RWPE1 (cell line): ENCODE measurements around the gene MET.

Experiments
- CTCF ChIA-PET: fragments of 350-600 bp; sonication (Branson Sonifier 250); formaldehyde crosslinking; extraction: SDS; loops from one replicate; lab custom pipeline; 2021; lab: Yijun Ruan, JAX
- POLR2A ChIA-PET: fragments of 400-600 bp; formaldehyde crosslinking; extraction: SDS; loops from one replicate; lab custom pipeline; 2020; ENCODE audit warnings: antibody characterized with exemption; ENCODE audit not compliant: low non-redundant PET; lab: Yijun Ruan, JAX
- DNase-seq: peaks from one replicate; pipeline ENCODE4 v3.0.0; 2012; ENCODE audit warnings: low spot score
- H3K27ac ChIP-seq: fragments of 450-650 bp; 2 replicates; pipeline ENCODE4 v1.5.1; 2017
- CTCF ChIP-seq: fragments of 450-650 bp; conservative IDR thresholded peaks from 2 replicates; pipeline ENCODE4 v1.5.1; 2017; ENCODE audit warnings: low read depth, mild to moderate bottlenecking

The MET gene

GRCh38 chr7:116802144-116802745 lies 130.2 kb downstream of the MET start:
- ChIA-PET CTCF (no interaction called here), POLR2A (no interaction called here)
- DNase-seq = no peak
- peak overlapping the region; percentile 37; the same call in 1 of the 2 replicates for H3K27ac ChIP-seq
- TF ChIP-seq CTCF = no peak

- CTCF ChIA-PET = interaction anchor here (0.5 to 1.7 kb wide), 6 partner anchors 131 to 765 kb away, joined by 3 to 5 read pairs (median 4); partner anchors contain the start of gene MET
- TF ChIP-seq CTCF = peak; percentile 49
- POLR2A ChIA-PET = no interaction called here
- no peak overlapping the region for H3K27ac ChIP-seq
- peak; percentile 41 for DNase-seq
Measured at GRCh38 chr7:116802746-116803152, 130.8 kb downstream of the MET start.

GRCh38 chr7:116804471-116804870 lies 132.5 kb downstream of the MET start:
- no peak overlapping the region for H3K27ac ChIP-seq
- no peak for TF ChIP-seq CTCF
- ChIA-PET CTCF (interaction anchor here (1.7 kb wide), 1 partner anchor 151 kb away, joined by 5 read pairs; no protein-coding TSS in a partner anchor), POLR2A (no interaction called here)
- DNase-seq = no peak

GRCh38 chr7:116805100-116805544 lies 133.1 kb downstream of the MET start:
- no peak for DNase-seq
- no peak overlapping the region for H3K27ac ChIP-seq
- CTCF ChIA-PET = interaction anchor here (0.6 kb wide), 1 partner anchor 132 kb away, joined by 3 read pairs; no protein-coding TSS in a partner anchor

GRCh38 chr7:116806046-116806944 lies 134.3 kb downstream of the MET start:
- POLR2A ChIA-PET = no interaction called here

More at GRCh38 chr7:116805100-116805544, 133.1 kb downstream of the MET start:
- POLR2A ChIA-PET = no interaction called here
- no peak for TF ChIP-seq CTCF

More at GRCh38 chr7:116806046-116806944, 134.3 kb downstream of the MET start:
- CTCF ChIA-PET = interaction anchor here (0.6 to 0.9 kb wide), 3 partner anchors 217 to 638 kb away, joined by 3 read pairs; no protein-coding TSS in a partner anchor
- no peak for DNase-seq
- no peak overlapping the region for H3K27ac ChIP-seq
- no peak for TF ChIP-seq CTCF
